Urinary bladder (tissue), 4 donors: ENCODE data around the gene SESN3. TPM values are rescaled to one million over a fixed set of nuclear protein-coding genes. Genes with fewer than 3 reads are reported as not detected.
"Not testable (repeated sequence)": the region's sequence is repeated elsewhere in the genome, so short reads cannot be mapped to it uniquely, and the experiment has no call there.

Source experiments
- DNase-seq: peaks from one replicate; pipeline ENCODE4 v3.0.0-alpha.2; 2015; ENCODE audit errors: extremely low spot score
- H3K27ac ChIP-seq: one replicate; pipeline ENCODE4 v1.5.1; 2013; ENCODE audit warnings: low read depth, mild to moderate bottlenecking, moderate library complexity
- H3K36me3 ChIP-seq: one replicate; pipeline ENCODE4 v1.6.1; 2013; ENCODE audit warnings: mild to moderate bottlenecking, moderate library complexity; ENCODE audit not compliant: insufficient read depth
- H3K4me1 ChIP-seq: one replicate; pipeline ENCODE4 v1.6.1; 2013; ENCODE audit warnings: mild to moderate bottlenecking, moderate library complexity; ENCODE audit not compliant: insufficient read depth
- H3K4me3 ChIP-seq: one replicate; pipeline ENCODE4 v1.5.1; 2013; ENCODE audit warnings: low read depth, low read length
- WGBS: extraction: QIAGEN DNeasy Blood & Tissue Kit; methylation state at CpG from one replicate; pipeline ENCODE4 v1.1.7; 2013; 5-methylcytosine and 5-hydroxymethylcytosine counted together
- polyA plus RNA-seq: library from polyadenylated mRNA; stranded (reverse); fragments of 200-250 nt; gene quantifications from one replicate; pipeline ENCODE4 v1.2.3, GENCODE V29; 2013
- total RNA-seq: library from RNA; depleted of rRNA; stranded (reverse); fragments of >200 nt; gene quantifications from one replicate; pipeline ENCODE4 v1.2.3, GENCODE V29; 2014
- donor health status: healthy with polysubstance abuse.
- donor health status: healthy.

SESN3 gene, protein sequence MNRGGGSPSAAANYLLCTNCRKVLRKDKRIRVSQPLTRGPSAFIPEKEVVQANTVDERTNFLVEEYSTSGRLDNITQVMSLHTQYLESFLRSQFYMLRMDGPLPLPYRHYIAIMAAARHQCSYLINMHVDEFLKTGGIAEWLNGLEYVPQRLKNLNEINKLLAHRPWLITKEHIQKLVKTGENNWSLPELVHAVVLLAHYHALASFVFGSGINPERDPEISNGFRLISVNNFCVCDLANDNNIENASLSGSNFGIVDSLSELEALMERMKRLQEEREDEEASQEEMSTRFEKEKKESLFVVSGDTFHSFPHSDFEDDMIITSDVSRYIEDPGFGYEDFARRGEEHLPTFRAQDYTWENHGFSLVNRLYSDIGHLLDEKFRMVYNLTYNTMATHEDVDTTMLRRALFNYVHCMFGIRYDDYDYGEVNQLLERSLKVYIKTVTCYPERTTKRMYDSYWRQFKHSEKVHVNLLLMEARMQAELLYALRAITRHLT
- total RNA-seq (165 TPM), polyA plus RNA-seq (6.1 TPM)

DNA sequence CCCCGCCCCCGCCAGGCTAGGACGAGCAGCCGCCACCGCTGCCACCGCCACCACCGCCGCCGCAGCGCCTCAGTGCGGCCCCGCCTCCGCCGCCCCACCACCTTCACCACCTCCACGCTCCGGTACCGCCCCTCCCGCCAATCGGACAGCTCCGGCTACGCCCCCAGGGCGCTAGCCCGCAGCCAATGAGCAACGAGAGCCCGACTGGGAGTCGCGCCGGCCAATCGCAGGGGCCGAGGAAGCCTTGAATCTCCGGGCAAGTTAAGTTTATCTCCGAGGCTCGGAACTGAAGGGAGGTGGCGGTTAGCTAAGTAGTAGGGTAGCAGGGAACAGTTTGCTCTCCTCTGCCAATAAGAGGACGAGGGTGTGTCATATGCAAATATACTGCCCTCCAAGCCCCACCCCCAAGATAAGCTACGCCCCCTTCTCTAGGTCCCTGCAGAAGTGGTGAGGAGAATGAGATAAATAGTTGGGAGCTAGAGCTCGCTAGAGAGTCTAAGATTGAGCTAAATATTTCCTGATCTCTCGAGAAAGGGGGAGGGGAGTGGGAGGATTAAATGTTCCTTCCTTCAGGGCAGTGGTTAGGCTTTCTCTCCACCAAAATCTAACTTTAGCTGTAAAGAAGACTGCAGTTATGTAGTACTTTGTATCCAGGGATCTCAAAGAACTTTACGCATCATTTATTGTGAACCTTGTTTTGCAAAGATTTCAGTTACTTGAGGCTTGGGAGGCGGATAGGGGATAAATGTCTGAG, at the start of gene SESN3:
TSS of gene SESN3 (minus strand) at position 76 of the 754 bp plus-strand sequence. CDS start 342 bp downstream, outside the sequence.
- under 1% methylated on average over 40 of the region's 40 CpGs for WGBS
- peak within 1 kb of the TSS; percentile 93 for H3K4me3 ChIP-seq
- peak within 1 kb of the TSS; percentile 86 for H3K27ac ChIP-seq
- DNase-seq, result peak; percentile 99
- no peaks in the 10 kb centered on the region for H3K4me1 ChIP-seq
- H3K36me3 ChIP-seq, result no peaks in the 10 kb centered on the region

DNA sequence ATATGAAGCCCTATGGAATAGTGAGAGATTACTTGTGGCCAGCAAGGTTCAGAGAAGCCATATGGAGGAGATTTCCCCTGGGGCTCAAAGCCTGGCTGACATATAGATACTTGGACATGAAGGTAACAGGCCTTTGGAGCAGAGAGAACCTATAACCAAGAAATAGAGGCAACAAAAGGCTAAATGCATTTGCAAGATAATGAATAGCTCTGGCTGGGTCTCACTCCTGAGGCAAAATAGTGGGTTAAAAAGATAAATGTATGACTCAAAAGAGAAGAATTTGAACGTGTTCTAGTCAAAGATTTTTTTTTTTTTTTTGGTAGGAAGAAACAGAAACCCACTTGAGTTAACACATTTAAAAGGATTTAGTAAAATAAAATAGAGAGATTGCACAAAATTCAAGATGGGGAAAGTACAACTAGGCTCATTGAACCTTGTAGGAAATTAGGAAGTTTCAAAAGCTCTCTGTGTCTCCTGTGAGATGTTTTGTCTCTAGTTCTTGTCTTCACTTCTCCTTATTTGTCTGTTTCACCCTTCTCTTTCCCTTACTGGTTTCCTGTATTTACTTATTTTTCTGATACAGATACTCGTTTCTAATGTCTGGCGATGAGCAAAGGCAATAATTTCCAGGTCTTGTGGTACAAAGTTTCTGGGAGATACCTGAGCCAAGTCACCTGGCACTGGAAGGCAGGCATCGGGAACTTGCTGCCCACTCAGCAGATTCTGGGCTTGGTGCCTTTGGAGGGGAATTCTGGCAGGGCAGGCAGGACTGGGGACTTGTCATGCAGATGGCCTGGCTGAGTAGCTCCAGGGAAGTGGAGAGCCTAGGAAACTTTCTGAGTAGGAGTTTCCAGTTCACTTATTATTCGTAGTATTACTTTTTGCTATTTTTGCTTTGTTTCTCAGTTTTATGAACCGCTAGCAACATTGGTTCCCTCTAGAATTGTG, 49.2 kb upstream of the SESN3 start:
- no peaks in the 10 kb centered on the region for H3K4me1 ChIP-seq
- H3K4me3 ChIP-seq, result no peak overlapping the region
- 60% methylated on average over 6 of the region's 6 CpGs for WGBS
- DNase-seq, result no peak
- H3K36me3 ChIP-seq, result no peaks in the 10 kb centered on the region
- no peak overlapping the region for H3K27ac ChIP-seq

DNA sequence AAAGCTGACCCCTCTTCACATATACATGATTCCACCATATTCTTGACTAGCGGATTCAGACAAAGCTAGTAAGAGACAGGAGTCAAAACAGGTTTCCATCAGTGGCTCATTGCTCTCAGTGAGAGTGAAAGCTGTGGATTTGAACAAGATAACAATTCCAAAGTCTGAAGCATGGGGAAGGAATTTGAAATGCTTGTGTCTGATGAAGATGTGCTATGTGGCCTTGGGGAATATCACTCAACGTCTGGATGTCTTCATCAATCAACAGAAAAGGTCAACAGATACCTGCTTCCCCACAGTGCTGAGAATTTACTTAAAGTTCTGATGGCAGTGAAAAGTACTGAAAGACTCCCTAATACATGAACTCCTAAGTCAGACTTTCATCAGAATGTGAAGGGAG, 46.9 kb upstream of the SESN3 start:
- H3K4me3 ChIP-seq, result no peak overlapping the region
- H3K4me1 ChIP-seq, result no peaks in the 10 kb centered on the region
- H3K27ac ChIP-seq, result no peak overlapping the region
- DNase-seq, result no peak
- H3K36me3 ChIP-seq, result no peaks in the 10 kb centered on the region
- WGBS, result 92% methylated on average over 2 of the region's 2 CpGs

DNA sequence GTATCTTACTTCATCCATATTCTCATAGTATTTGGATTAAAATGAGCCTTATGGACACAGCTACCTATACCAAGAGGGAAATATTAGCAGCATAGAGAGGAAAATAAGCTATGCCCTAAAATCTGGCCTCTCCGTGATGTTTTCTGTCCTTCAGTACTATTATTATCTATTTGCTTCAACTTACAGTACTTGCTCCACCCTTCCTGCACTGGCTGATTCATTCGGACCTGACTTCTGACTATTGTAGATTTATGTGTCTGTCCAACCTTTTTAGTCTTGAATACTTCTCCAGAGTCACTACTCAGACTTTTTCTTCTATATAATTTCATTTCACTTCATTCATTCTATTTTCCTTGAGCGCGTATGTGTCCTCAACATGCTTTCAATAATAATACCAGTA, 45.1 kb upstream of the SESN3 start:
- Histone ChIP-seq H3K4me1 (no peaks in the 10 kb centered on the region), H3K36me3 (no peaks in the 10 kb centered on the region), H3K4me3 (no peak overlapping the region), H3K27ac (no peak overlapping the region)
- 83% methylated on average over 4 of the region's 4 CpGs for WGBS
- DNase-seq, result no peak

- not testable (repeated sequence) for H3K27ac ChIP-seq, H3K36me3 ChIP-seq, H3K4me1 ChIP-seq, DNase-seq, H3K4me3 ChIP-seq
- 74% methylated on average over 5 of the region's 5 CpGs for WGBS
Observed at GRCh38 chr11:95273618-95274017, 42.6 kb upstream of the SESN3 start.

DNA sequence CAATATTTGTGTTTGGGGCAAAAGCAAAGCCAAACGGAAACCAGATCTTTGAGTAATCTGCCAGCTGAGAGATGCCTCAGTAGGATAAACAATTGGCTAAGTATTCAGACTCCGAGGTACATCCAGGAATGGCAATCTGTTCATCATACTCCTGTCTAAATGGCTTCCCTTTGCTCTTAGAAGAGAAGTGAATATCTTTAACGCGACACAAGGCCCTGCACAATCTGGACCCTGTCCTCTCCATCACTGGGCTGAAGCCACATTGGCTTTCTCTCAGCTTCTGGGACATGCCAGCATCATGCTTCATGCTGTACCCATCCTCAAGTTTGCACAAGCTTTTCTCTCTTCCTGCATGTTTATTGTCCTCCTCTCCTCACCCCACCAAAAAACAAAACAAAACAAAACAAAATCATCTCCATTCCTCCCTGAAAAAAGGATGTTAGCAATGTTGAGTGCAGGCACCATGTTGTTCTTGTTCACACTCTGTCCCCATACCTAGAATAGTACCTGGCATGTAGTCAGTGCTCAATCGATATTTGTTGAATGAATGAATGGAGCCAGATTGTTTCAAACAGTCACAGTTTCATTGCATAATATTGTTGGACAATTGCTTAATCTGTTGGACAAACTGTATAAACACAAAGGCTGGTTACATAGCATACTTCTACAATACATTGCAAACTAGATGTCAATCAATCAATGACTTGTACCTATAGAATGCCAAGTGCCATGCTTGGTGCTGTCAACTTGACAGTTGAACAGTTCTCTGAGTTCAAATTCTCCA, 38.2 kb upstream of the SESN3 start:
- 83% methylated on average over 5 of the region's 5 CpGs for WGBS

DNA sequence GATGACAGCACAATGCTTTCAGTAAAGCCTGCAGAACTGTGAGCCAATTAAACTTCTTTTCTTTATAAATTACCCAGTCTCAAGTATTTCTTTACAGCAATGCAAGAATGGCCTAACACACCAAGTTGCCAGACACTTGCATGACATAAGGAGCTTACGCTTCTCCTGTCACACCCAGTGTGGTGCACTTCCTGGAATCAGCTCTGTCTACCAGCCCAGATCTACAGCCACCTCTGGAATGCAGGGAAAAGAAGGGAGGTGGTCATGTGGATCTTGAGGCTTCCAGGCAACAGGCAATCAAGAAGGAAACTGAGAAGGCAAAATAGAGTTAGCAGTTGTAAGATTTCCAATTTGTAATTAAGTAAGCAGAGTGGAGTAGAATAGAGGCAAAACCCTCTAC, 37.4 kb upstream of the SESN3 start:
- H3K4me3 ChIP-seq, result no peak overlapping the region
- H3K36me3 ChIP-seq, result no peaks in the 10 kb centered on the region
- DNase-seq, result no peak
- H3K27ac ChIP-seq, result no peak overlapping the region
- H3K4me1 ChIP-seq, result no peaks in the 10 kb centered on the region
- WGBS, result 95% methylated on average over 1 of the region's 1 CpG

More for the DNA sequence above, 38.2 kb upstream of the SESN3 start:
- Histone ChIP-seq H3K36me3 (no peaks in the 10 kb centered on the region), H3K27ac (no peak overlapping the region), H3K4me1 (no peaks in the 10 kb centered on the region), H3K4me3 (no peak overlapping the region)
- no peak for DNase-seq

DNA sequence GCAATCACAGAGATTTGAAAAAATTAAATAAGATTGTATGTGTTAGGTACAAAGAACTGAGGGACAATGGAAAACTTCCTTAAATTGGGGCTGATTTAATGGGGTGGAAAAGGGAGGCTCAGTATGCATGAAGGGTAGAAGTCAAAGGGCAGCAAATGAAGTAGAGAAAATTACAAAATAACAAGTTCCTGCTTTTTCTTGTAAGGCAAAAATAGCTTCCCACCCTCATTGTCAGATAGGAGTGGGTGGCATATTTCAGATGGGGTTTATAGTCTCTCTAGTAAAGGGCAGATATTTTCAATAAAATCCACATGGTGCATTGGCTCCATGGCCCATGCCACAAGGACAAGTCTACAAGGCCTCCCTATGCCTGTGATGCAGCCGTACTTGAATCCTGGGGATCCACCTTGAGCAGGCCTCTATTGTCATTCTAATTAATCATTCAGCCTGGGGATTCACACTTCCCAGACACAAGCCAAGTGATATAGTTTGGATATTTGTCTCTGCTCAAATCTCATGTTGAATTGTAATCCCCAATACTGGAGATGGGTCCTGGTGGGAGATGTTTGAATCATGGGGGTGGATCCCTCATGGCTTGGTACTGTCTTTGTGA, 36.7 kb upstream of the SESN3 start:
- no peaks in the 10 kb centered on the region for H3K36me3 ChIP-seq
- no peak overlapping the region for H3K4me3 ChIP-seq
- no peak for DNase-seq
- WGBS, result 98% methylated on average over 1 of the region's 1 CpG
- no peak overlapping the region for H3K27ac ChIP-seq
- H3K4me1 ChIP-seq, result no peaks in the 10 kb centered on the region

- 78% methylated on average over 6 of the region's 6 CpGs for WGBS
- H3K27ac ChIP-seq, result no peak overlapping the region
Observed at GRCh38 chr11:95266751-95267374, 35.9 kb upstream of the SESN3 start.

GRCh38 chr11:95264881-95265280, 33.9 kb upstream of the SESN3 start:
- 80% methylated on average over 8 of the region's 8 CpGs for WGBS
- Histone ChIP-seq H3K27ac (no peak overlapping the region), H3K36me3 (no peaks in the 10 kb centered on the region), H3K4me3 (no peak overlapping the region), H3K4me1 (no peaks in the 10 kb centered on the region)
- no peak for DNase-seq

More at GRCh38 chr11:95266751-95267374, 35.9 kb upstream of the SESN3 start:
- Histone ChIP-seq H3K4me3 (no peak overlapping the region), H3K36me3 (no peaks in the 10 kb centered on the region), H3K4me1 (no peaks in the 10 kb centered on the region)
- no peak for DNase-seq

- 94% methylated on average over 2 of the region's 2 CpGs for WGBS
- Histone ChIP-seq H3K36me3 (no peaks in the 10 kb centered on the region), H3K4me1 (no peaks in the 10 kb centered on the region), H3K4me3 (no peak overlapping the region), H3K27ac (no peak overlapping the region)
- no peak for DNase-seq
Observed at GRCh38 chr11:95262994-95263765, 32.2 kb upstream of the SESN3 start.
